ENCODE results near the gene CENPI. TPM values are rescaled to one million over a fixed set of nuclear protein-coding genes. Genes with fewer than 3 reads are reported as not detected.
"Not testable (repeated sequence)": the region's sequence is repeated elsewhere in the genome, so short reads cannot be mapped to it uniquely, and the experiment has no call there.

CENPI gene
- total RNA-seq = 1 to 10 TPM in 2 of 4 donors, under 1 TPM in 2; 0.64 to 1.7 (median 1.3) TPM

- 53% methylated on average over 39 of the region's 48 CpGs for WGBS
- Histone ChIP-seq H3K9me3 (no peaks in the 10 kb centered on the region), H3K4me3 (peak within 1 kb of the TSS; percentile 46), H3K4me1 (peaks cover 6% of the 10 kb centered on the region), H3K27me3 (no peaks in the 10 kb centered on the region), H3K36me3 (no peaks in the 10 kb centered on the region), H3K27ac (peak within 1 kb of the TSS; percentile 64)
- TF ChIP-seq EP300 (IDR thresholded peaks at IDR 0.05) = no peak
- DNase-seq (ENCODE audit: low spot score in 2 of 2) = peak; percentile 92 to 94
Observed at GRCh38 chrX:101097546-101098453, at the start of gene CENPI. CENPI (plus strand) TSS chrX:101098204; CDS start chrX:101101071, 2,867 bp downstream.

- 47% methylated on average over 5 of the region's 5 CpGs for WGBS
- TF ChIP-seq CTCF (IDR thresholded peaks at IDR 0.05) = no peak
- no peak for TF ChIP-seq EP300 (IDR thresholded peaks at IDR 0.05)
- TF ChIP-seq POLR2A (IDR thresholded peaks at IDR 0.05) = no peak
- no peak for TF ChIP-seq POLR2AphosphoS5 (IDR thresholded peaks at IDR 0.05)
- peak in 1 of 2 donors; percentile 56 for DNase-seq (ENCODE audit: low spot score in 2 of 2)
- peaks cover 5% of the 10 kb centered on the region for H3K4me1 ChIP-seq
- H3K36me3 ChIP-seq = no peaks in the 10 kb centered on the region
- no peaks in the 10 kb centered on the region for H3K27me3 ChIP-seq
- H3K4me3 ChIP-seq = peak overlapping the region; percentile 62
- H3K9me3 ChIP-seq = no peaks in the 10 kb centered on the region
- peak overlapping the region; percentile 94 for H3K27ac ChIP-seq
Observed at GRCh38 chrX:101051153-101051548, 46.9 kb upstream of the CENPI start.

- 39% methylated on average over 31 of the region's 43 CpGs for WGBS
- Histone ChIP-seq H3K9me3 (no peaks in the 10 kb centered on the region), H3K27me3 (no peaks in the 10 kb centered on the region), H3K27ac (peak within 1 kb of the TSS; percentile 94), H3K36me3 (no peaks in the 10 kb centered on the region), H3K4me1 (peaks cover 5% of the 10 kb centered on the region), H3K4me3 (peak within 1 kb of the TSS; percentile 62)
- TF ChIP-seq POLR2AphosphoS5 (IDR thresholded peaks at IDR 0.05) (no peak), CTCF (IDR thresholded peaks at IDR 0.05) (no peak), POLR2A (IDR thresholded peaks at IDR 0.05) (no peak), EP300 (IDR thresholded peaks at IDR 0.05) (no peak)
- peak; percentile 87 to 88 for DNase-seq (ENCODE audit: low spot score in 2 of 2)
Observed at GRCh38 chrX:101051549-101052302, 46.3 kb upstream of the CENPI start, which contains the start of gene TRMT2B. TRMT2B (minus strand) TSS chrX:101052111; CDS start chrX:101042289, 9,822 bp downstream.

- H3K9me3 ChIP-seq; H3K36me3 ChIP-seq; H3K27ac ChIP-seq; H3K27me3 ChIP-seq; DNase-seq (ENCODE audit: low spot score in 2 of 2); H3K4me3 ChIP-seq; H3K4me1 ChIP-seq: not testable (repeated sequence)
- 76% methylated on average over 4 of the region's 4 CpGs for WGBS
Observed at GRCh38 chrX:101056551-101056950, 41.5 kb upstream of the CENPI start.

- Histone ChIP-seq H3K27ac (no peak overlapping the region), H3K4me3 (no peak overlapping the region), H3K27me3 (no peaks in the 10 kb centered on the region), H3K4me1 (no peaks in the 10 kb centered on the region), H3K9me3 (no peaks in the 10 kb centered on the region), H3K36me3 (no peaks in the 10 kb centered on the region)
- DNase-seq (ENCODE audit: low spot score in 2 of 2) = no peak
- TF ChIP-seq POLR2A (IDR thresholded peaks at IDR 0.05) (no peak), CTCF (IDR thresholded peaks at IDR 0.05) (no peak), POLR2AphosphoS5 (IDR thresholded peaks at IDR 0.05) (no peak), EP300 (IDR thresholded peaks at IDR 0.05) (no peak)
- WGBS = 80% methylated on average over 3 of the region's 3 CpGs
Observed at GRCh38 chrX:101057093-101057714, 40.8 kb upstream of the CENPI start.

Measured in suprapubic skin (tissue), 4 donors.